GM12872 (cell line): ENCODE data around the gene ADGRV1.

Source experiments
- CTCF ChIP-seq: IDR thresholded peaks from 3 replicates; pipeline ENCODE4 v1.5.1; 2011; ENCODE audit warnings: low read depth, mild to moderate bottlenecking, low read length, moderate library complexity; ENCODE audit not compliant: insufficient read depth

ADGRV1 gene

GRCh38 chr5:91182763-91183162 is 624.2 kb downstream of the ADGRV1 start:
- TF ChIP-seq CTCF = 0 out of 3 replicates have a peak, but pooled peaks have one; percentile 16

- no peak for TF ChIP-seq CTCF
Measured at GRCh38 chr5:91183743-91184142, 625.1 kb downstream of the ADGRV1 start.

- no peak for TF ChIP-seq CTCF
Measured at GRCh38 chr5:91186101-91186500, 627.5 kb downstream of the ADGRV1 start.

GRCh38 chr5:91187032-91187431 is 628.4 kb downstream of the ADGRV1 start:
- no peak for TF ChIP-seq CTCF

GRCh38 chr5:91188755-91189154 is 630.2 kb downstream of the ADGRV1 start:
- no peak for TF ChIP-seq CTCF

- TF ChIP-seq CTCF = no peak
Measured at GRCh38 chr5:91189480-91190313, 631.1 kb downstream of the ADGRV1 start.

GRCh38 chr5:91190314-91190690 is 631.7 kb downstream of the ADGRV1 start:
- no peak for TF ChIP-seq CTCF
